Neural cell (in vitro differentiated cells): Measurements from ENCODE around the gene BPIFB6. TPM values are rescaled to one million over a fixed set of nuclear protein-coding genes. Genes with fewer than 3 reads are reported as not detected.

Source experiments
- H2AFZ ChIP-seq: fragments of 200-600, 300-800 bp; sonication (generic), shearing (Covaris generic); 2 replicates; pipeline ENCODE4 v1.6.0; 2014; ENCODE audit warnings: low read depth, mild to moderate bottlenecking, antibody characterized with exemption, low read length, moderate library complexity
- H3F3A ChIP-seq: fragments of 200-600 bp; shearing (Covaris generic); 2 replicates; pipeline ENCODE4 v1.6.1; 2016; ENCODE audit warnings: mild to moderate bottlenecking, moderate library complexity, mixed read lengths, antibody characterized with exemption, low read length; ENCODE audit not compliant: insufficient read depth, poor library complexity, severe bottlenecking
- H3K27ac ChIP-seq: fragments of 200-600, 300-800 bp; sonication (generic), shearing (Covaris generic); 2 replicates; pipeline ENCODE4 v1.5.1; 2014; ENCODE audit warnings: mild to moderate bottlenecking, low read length, moderate library complexity
- H3K27me3 ChIP-seq: fragments of 300-800, 200-600 bp; sonication (generic), shearing (Covaris generic); 2 replicates; pipeline ENCODE4 v1.6.0; 2014; ENCODE audit warnings: mild to moderate bottlenecking, low read depth, low read length, moderate library complexity; ENCODE audit not compliant: insufficient read depth
- H3K36me3 ChIP-seq: fragments of 300-800, 200-600 bp; sonication (generic), shearing (Covaris generic); 2 replicates; pipeline ENCODE4 v1.5.1; 2014; ENCODE audit warnings: mild to moderate bottlenecking, antibody characterized with exemption, low read length, moderate library complexity; ENCODE audit not compliant: insufficient read depth
- H3K4me2 ChIP-seq: fragments of 300-800, 200-600 bp; sonication (generic), shearing (Covaris generic); 2 replicates; pipeline ENCODE4 v1.6.0; 2014; ENCODE audit warnings: mild to moderate bottlenecking, low read length
- H3K4me3 ChIP-seq: fragments of 300-800, 200-600 bp; sonication (generic), shearing (Covaris generic); 2 replicates; pipeline ENCODE4 v1.5.1; 2014; ENCODE audit warnings: mild to moderate bottlenecking, low read length, moderate library complexity
- H3K79me2 ChIP-seq: fragments of 200-600 bp; shearing (Covaris generic); replicated peaks from 2 replicates; pipeline ENCODE4 v1.6.0; 2014; ENCODE audit warnings: mild to moderate bottlenecking, low read length, moderate library complexity; ENCODE audit not compliant: insufficient read depth
- H3K9ac ChIP-seq: fragments of 300-800, 200-600 bp; sonication (generic), shearing (Covaris generic); 2 replicates; pipeline ENCODE4 v1.6.1; 2016; ENCODE audit warnings: mild to moderate bottlenecking, low read length, mixed read lengths
- H3K9me2 ChIP-seq: fragments of 200-600 bp; shearing (Covaris generic); 2 replicates; pipeline ENCODE4 v1.6.1; 2016; ENCODE audit warnings: mild to moderate bottlenecking, low read length, mixed read lengths; ENCODE audit not compliant: insufficient read depth
- H3K9me3 ChIP-seq: fragments of 200-600, 300-800 bp; sonication (generic), shearing (Covaris generic); 2 replicates; pipeline ENCODE4 v1.6.1; 2016; ENCODE audit warnings: mild to moderate bottlenecking, mixed run types, low read length, moderate library complexity, mixed read lengths
- H4K20me1 ChIP-seq: fragments of 200-600 bp; shearing (Covaris generic); 2 replicates; pipeline ENCODE4 v1.6.1; 2016; ENCODE audit warnings: mild to moderate bottlenecking, mixed run types; ENCODE audit not compliant: insufficient read depth
- CTCF ChIP-seq: fragments of 450-650 bp; IDR thresholded peaks from 2 replicates; pipeline ENCODE4 v1.5.1; 2014; ENCODE audit warnings: antibody characterized with exemption, mild to moderate bottlenecking, moderate library complexity; ENCODE audit not compliant: poor library complexity, severe bottlenecking
- EP300 ChIP-seq: fragments of 450-650 bp; conservative IDR thresholded peaks from 2 replicates; pipeline ENCODE4 v1.6.1; 2014; ENCODE audit warnings: antibody characterized with exemption, mild to moderate bottlenecking, moderate library complexity; ENCODE audit not compliant: poor library complexity, severe bottlenecking
- EZH2 ChIP-seq: fragments of 200-600, 300-800 bp; shearing (Covaris generic), sonication (generic); IDR thresholded peaks from 2 replicates; pipeline ENCODE4 v1.6.1; 2014; ENCODE audit warnings: antibody characterized with exemption, low read length, borderline replicate concordance, mild to moderate bottlenecking; ENCODE audit not compliant: insufficient read depth, poor library complexity, severe bottlenecking
- MXI1 ChIP-seq: fragments of 450-650 bp; conservative IDR thresholded peaks from 2 replicates; pipeline ENCODE4 v1.6.1; 2014; ENCODE audit warnings: antibody characterized with exemption, mild to moderate bottlenecking; ENCODE audit not compliant: poor library complexity, severe bottlenecking
- POLR2AphosphoS5 ChIP-seq: IDR thresholded peaks from 2 replicates; pipeline ENCODE4 v1.6.1; 2012
- RAD21 ChIP-seq: fragments of 450-650 bp; conservative IDR thresholded peaks from 2 replicates; pipeline ENCODE4 v1.6.1; 2014; ENCODE audit warnings: antibody characterized with exemption, mild to moderate bottlenecking, moderate library complexity
- SMC3 ChIP-seq: fragments of 450-650 bp; conservative IDR thresholded peaks from 2 replicates; pipeline ENCODE4 v1.6.1; 2014; ENCODE audit warnings: antibody characterized with exemption, mild to moderate bottlenecking, moderate library complexity; ENCODE audit not compliant: poor library complexity
- TAF1 ChIP-seq: IDR thresholded peaks from 2 replicates; pipeline ENCODE4 v1.6.1; 2012; ENCODE audit warnings: low read depth
- polyA plus RNA-seq: library from polyadenylated mRNA; depleted of rRNA; stranded (reverse); fragments of >200 nt; gene quantifications from 2 replicates; pipeline ENCODE4 v1.2.3, GENCODE V29; 2014
- TF ChIP-seq, protein P1 (sequence below): IDR thresholded peaks from 2 replicates; pipeline ENCODE4 v1.6.1; 2012; ENCODE audit warnings: borderline replicate concordance

The BPIFB6 gene
- polyA plus RNA-seq, 1 donor from 2014 or later = not detected

GRCh38 chr20:32986331-32986966 is 45.0 kb upstream of the BPIFB6 start:
- H3K9ac ChIP-seq = no peak overlapping the region
- H3K9me3 ChIP-seq = no peaks in the 10 kb centered on the region
- no peak overlapping the region for H3K27ac ChIP-seq
- H3K4me3 ChIP-seq = no peak overlapping the region
- no peak overlapping the region for H2AFZ ChIP-seq
- no peaks in the 10 kb centered on the region for H3K79me2 ChIP-seq
- no peak overlapping the region for H3K4me2 ChIP-seq
- no peaks in the 10 kb centered on the region for H3K9me2 ChIP-seq
- TF ChIP-seq RAD21 = no peak
- no peak for TF ChIP-seq EZH2
- no peak for TF ChIP-seq EP300
- TF ChIP-seq SMC3 = no peak
- no peak for TF ChIP-seq POLR2AphosphoS5
- no peak for TF ChIP-seq TAF1
- TF ChIP-seq MXI1 = no peak
- no peak for TF ChIP-seq CTCF
- TF ChIP-seq, protein P1, sequence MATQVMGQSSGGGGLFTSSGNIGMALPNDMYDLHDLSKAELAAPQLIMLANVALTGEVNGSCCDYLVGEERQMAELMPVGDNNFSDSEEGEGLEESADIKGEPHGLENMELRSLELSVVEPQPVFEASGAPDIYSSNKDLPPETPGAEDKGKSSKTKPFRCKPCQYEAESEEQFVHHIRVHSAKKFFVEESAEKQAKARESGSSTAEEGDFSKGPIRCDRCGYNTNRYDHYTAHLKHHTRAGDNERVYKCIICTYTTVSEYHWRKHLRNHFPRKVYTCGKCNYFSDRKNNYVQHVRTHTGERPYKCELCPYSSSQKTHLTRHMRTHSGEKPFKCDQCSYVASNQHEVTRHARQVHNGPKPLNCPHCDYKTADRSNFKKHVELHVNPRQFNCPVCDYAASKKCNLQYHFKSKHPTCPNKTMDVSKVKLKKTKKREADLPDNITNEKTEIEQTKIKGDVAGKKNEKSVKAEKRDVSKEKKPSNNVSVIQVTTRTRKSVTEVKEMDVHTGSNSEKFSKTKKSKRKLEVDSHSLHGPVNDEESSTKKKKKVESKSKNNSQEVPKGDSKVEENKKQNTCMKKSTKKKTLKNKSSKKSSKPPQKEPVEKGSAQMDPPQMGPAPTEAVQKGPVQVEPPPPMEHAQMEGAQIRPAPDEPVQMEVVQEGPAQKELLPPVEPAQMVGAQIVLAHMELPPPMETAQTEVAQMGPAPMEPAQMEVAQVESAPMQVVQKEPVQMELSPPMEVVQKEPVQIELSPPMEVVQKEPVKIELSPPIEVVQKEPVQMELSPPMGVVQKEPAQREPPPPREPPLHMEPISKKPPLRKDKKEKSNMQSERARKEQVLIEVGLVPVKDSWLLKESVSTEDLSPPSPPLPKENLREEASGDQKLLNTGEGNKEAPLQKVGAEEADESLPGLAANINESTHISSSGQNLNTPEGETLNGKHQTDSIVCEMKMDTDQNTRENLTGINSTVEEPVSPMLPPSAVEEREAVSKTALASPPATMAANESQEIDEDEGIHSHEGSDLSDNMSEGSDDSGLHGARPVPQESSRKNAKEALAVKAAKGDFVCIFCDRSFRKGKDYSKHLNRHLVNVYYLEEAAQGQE = no peak
- H3F3A ChIP-seq = no peaks in the 10 kb centered on the region
- no peaks in the 10 kb centered on the region for H4K20me1 ChIP-seq
- no peaks in the 10 kb centered on the region for H3K27me3 ChIP-seq
- H3K36me3 ChIP-seq = no peaks in the 10 kb centered on the region

- Histone ChIP-seq H3K9me2 (no peaks in the 10 kb centered on the region), H3K79me2 (no peaks in the 10 kb centered on the region), H4K20me1 (no peaks in the 10 kb centered on the region), H3K9ac (no peak overlapping the region), H3K27ac (no peak overlapping the region), H3K4me3 (no peak overlapping the region), H3K27me3 (no peaks in the 10 kb centered on the region), H2AFZ (no peak overlapping the region), H3K9me3 (no peaks in the 10 kb centered on the region), H3F3A (no peaks in the 10 kb centered on the region), H3K4me2 (no peak overlapping the region), H3K36me3 (no peaks in the 10 kb centered on the region)
- TF ChIP-seq TAF1 (no peak), EP300 (no peak), MXI1 (no peak), SMC3 (no peak), POLR2AphosphoS5 (no peak), EZH2 (no peak), RAD21 (no peak), CTCF (no peak)
- TF ChIP-seq, protein P1 = no peak
Observed at GRCh38 chr20:32987044-32987825, 44.2 kb upstream of the BPIFB6 start.
